H1 (cell line): Measurements from ENCODE around the gene MYORG. TPM values are rescaled to one million over a fixed set of nuclear protein-coding genes. Genes with fewer than 3 reads are reported as not detected.

ENCODE experiments used
- GTF2F1 ChIP-seq: IDR thresholded peaks from 2 replicates; pipeline ENCODE4 v1.6.1; 2012; ENCODE audit warnings: low read depth, low read length, improper control_type of control experiment, borderline replicate concordance
- KDM4A ChIP-seq: IDR thresholded peaks from one replicate; pipeline ENCODE4 v1.7.1; 2012; ENCODE audit warnings: low read depth, mild to moderate bottlenecking, moderate library complexity, low read length, inconsistent platforms; ENCODE audit not compliant: severe bottlenecking
- polyA plus RNA-seq, 7 experiments: library from polyadenylated mRNA; depleted of rRNA in 3 of 7; stranded (reverse) in 5 of 7; unstranded in 2 of 7; fragments of >200 nt in 5 of 7; fragments of 200-250 nt in 2 of 7; gene quantifications; 1 replicate in 5 of 7; 2 replicates in 1 of 7; 4 replicates in 1 of 7; pipeline versions ENCODE4 v1.2.1 to v1.2.3, GENCODE V29; 2011 to 2013; ENCODE audit warnings: missing spikeins in 2 of 7, mixed read lengths in 2 of 7
- small RNA-seq: library from polyadenylated mRNA; stranded (forward); fragments of <200 nt; extraction: miRNeasy Mini kit (QIAGEN cat#:217004); gene quantifications from one replicate; pipeline ENCODE3, GENCODE V24; 2013; ENCODE audit not compliant: insufficient read depth
- total RNA-seq: library from RNA; stranded (reverse); fragmentation: NEBNext Ultra II Directional; extraction: Animal tissue kit (Norgen Biotek cat#: 25700); gene quantifications from 2 replicates; pipeline ENCODE4 v1.2.1, GENCODE V29; 2021
- TF ChIP-seq, protein P1 (sequence below): IDR thresholded peaks from 2 replicates; pipeline ENCODE4 v1.6.1; 2011; ENCODE audit warnings: low read length, improper control_type of control experiment

The MYORG gene
- total and polyA plus RNA-seq, 2 of the 8 experiments (the other 6 are each of a cell fraction or from before 2014, with no cell fraction given) = 1.2 to 5.9 TPM

DNA sequence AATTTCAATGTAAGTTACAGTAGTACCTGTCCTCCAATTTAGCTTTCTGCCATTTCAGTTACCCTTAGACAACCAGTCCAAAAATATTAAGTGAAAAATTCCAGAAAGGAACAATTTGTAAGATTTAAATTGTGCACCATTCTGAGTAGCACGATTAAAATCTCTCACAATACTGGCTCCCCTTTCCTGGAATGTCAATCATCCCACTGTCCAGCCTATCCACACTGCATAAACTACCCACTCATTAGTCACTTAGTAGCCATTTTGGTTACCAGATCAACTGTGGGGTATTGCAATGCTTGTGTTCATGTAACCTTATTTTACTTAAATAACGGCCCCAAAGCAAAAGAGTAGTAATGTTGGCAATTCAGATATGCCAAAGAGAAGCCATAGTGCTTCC is 59.3 kb downstream of the MYORG start (continued):
- TF ChIP-seq KDM4A = no peak
- no peak for TF ChIP-seq GTF2F1
- TF ChIP-seq, protein P1, sequence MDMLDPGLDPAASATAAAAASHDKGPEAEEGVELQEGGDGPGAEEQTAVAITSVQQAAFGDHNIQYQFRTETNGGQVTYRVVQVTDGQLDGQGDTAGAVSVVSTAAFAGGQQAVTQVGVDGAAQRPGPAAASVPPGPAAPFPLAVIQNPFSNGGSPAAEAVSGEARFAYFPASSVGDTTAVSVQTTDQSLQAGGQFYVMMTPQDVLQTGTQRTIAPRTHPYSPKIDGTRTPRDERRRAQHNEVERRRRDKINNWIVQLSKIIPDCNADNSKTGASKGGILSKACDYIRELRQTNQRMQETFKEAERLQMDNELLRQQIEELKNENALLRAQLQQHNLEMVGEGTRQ = no peak

Small RNA genes within 50 kb of the gene (small RNA-seq; reads per million reads assigned to genes)
- gene RF00019 = not detected

Other genes starting within 250 kb of the MYORG start
- gene UBAP1, start 197.9 kb downstream of the MYORG start, total RNA-seq = 31.3 and 32.4 TPM in 2 replicates
- 25.0 and 31.4 TPM in 2 replicates for gene UBAP1, start 197.9 kb downstream of the MYORG start, polyA plus RNA-seq (2011; rRNA removed)
- gene KIF24, start 47.6 kb downstream of the MYORG start, total RNA-seq = 3.9 and 4.5 TPM in 2 replicates
- 2.3 and 2.7 TPM in 2 replicates for gene KIF24, start 47.6 kb downstream of the MYORG start, polyA plus RNA-seq (2011; rRNA removed)
- 16.7 and 18.1 TPM in 2 replicates for gene NUDT2, start 47.3 kb downstream of the MYORG start, total RNA-seq
- gene NUDT2, start 47.3 kb downstream of the MYORG start, polyA plus RNA-seq (2011; rRNA removed) = 16.2 and 23.7 TPM in 2 replicates
- 10.4 and 10.6 TPM in 2 replicates for gene FAM219A, start 81.7 kb upstream of the MYORG start, total RNA-seq
- 7.7 and 8.8 TPM in 2 replicates for gene FAM219A, start 81.7 kb upstream of the MYORG start, polyA plus RNA-seq (2011; rRNA removed)
- gene DNAI1, start 81.9 kb upstream of the MYORG start, total RNA-seq = 0.37 and 1.1 TPM in 2 replicates
- 0.35 and 0.54 TPM in 2 replicates for gene DNAI1, start 81.9 kb upstream of the MYORG start, polyA plus RNA-seq (2011; rRNA removed)
- gene ENHO, start 146.1 kb upstream of the MYORG start, total RNA-seq = 12.2 and 14.1 TPM in 2 replicates
- gene ENHO, start 146.1 kb upstream of the MYORG start, polyA plus RNA-seq (2011; rRNA removed) = 49.4 and 60.4 TPM in 2 replicates
- 1.2 and 1.5 TPM in 2 replicates for gene CNTFR, start 212.8 kb upstream of the MYORG start, total RNA-seq
- gene CNTFR, start 212.8 kb upstream of the MYORG start, polyA plus RNA-seq (2011; rRNA removed) = 4.2 and 5.4 TPM in 2 replicates
- gene RPP25L, start 235.2 kb upstream of the MYORG start, total RNA-seq = 21.6 and 25.6 TPM in 2 replicates
- gene RPP25L, start 235.2 kb upstream of the MYORG start, polyA plus RNA-seq (2011; rRNA removed) = 75.0 and 82.3 TPM in 2 replicates
- gene DCTN3, start 243.6 kb upstream of the MYORG start, total RNA-seq = 23.4 and 25.6 TPM in 2 replicates
- gene DCTN3, start 243.6 kb upstream of the MYORG start, polyA plus RNA-seq (2011; rRNA removed) = 37.8 and 39.2 TPM in 2 replicates